HepG2 (cell line): ENCODE measurements around the gene ATIC. TPM values are rescaled to one million over a fixed set of nuclear protein-coding genes. Genes with fewer than 3 reads are reported as not detected.

Source experiments
- BRCA1 ChIP-seq: sonication (generic); formaldehyde crosslinking; IDR thresholded peaks from 2 replicates; pipeline ENCODE4 v1.4.0; 2020; ENCODE audit warnings: missing genetic modification reagents
- DNMT1 ChIP-seq: sonication (generic); formaldehyde crosslinking; IDR thresholded peaks from 2 replicates; pipeline ENCODE4 v1.5.1; 2020; ENCODE audit warnings: mild to moderate bottlenecking, missing genetic modification reagents
- HIC2 ChIP-seq: sonication (generic); formaldehyde crosslinking; IDR thresholded peaks from 2 replicates; pipeline ENCODE4 v1.9.0; 2022; ENCODE audit warnings: low read depth, missing genetic modification reagents
- HNF4A ChIP-seq: sonication (generic); formaldehyde crosslinking; IDR thresholded peaks from 2 replicates; pipeline ENCODE4 v1.4.0; 2020; ENCODE audit warnings: missing genetic modification reagents
- HNRNPUL1 ChIP-seq: fragments of 200-400 bp; formaldehyde crosslinking; IDR thresholded peaks from 2 replicates; pipeline ENCODE4 v1.6.1; 2017; ENCODE audit warnings: low read depth, mild to moderate bottlenecking, low read length, moderate library complexity
- HOXA9 ChIP-seq: sonication (generic); formaldehyde crosslinking; IDR thresholded peaks from 2 replicates; pipeline ENCODE4 v1.8.1; 2022; ENCODE audit warnings: missing genetic modification reagents, mild to moderate bottlenecking, moderate library complexity, borderline replicate concordance
- IKZF4 ChIP-seq: sonication (generic); formaldehyde crosslinking; IDR thresholded peaks from 2 replicates; pipeline ENCODE4 v1.5.1; 2020; ENCODE audit warnings: borderline replicate concordance, mild to moderate bottlenecking, low read depth, missing genetic modification reagents; ENCODE audit errors: not compliant biosample characterization
- JARID2 ChIP-seq: sonication (generic); formaldehyde crosslinking; IDR thresholded peaks from 2 replicates; pipeline ENCODE4 v1.8.1; 2023; ENCODE audit warnings: missing genetic modification reagents, inconsistent platforms; ENCODE audit not compliant: insufficient replicate concordance
- MED1 ChIP-seq: sonication (generic); formaldehyde crosslinking; IDR thresholded peaks from 2 replicates; pipeline ENCODE4 v1.4.0; 2020; ENCODE audit warnings: missing genetic modification reagents
- MIER3 ChIP-seq: IDR thresholded peaks from 2 replicates; pipeline ENCODE4 v1.6.1; 2016; ENCODE audit warnings: missing compliant biosample characterization, borderline replicate concordance
- PAX8 ChIP-seq: sonication (generic); formaldehyde crosslinking; IDR thresholded peaks from 2 replicates; pipeline ENCODE4 v1.8.0; 2022; ENCODE audit warnings: mild to moderate bottlenecking, missing genetic modification reagents, borderline replicate concordance
- PHF21A ChIP-seq: sonication (generic); formaldehyde crosslinking; IDR thresholded peaks from 2 replicates; pipeline ENCODE4 v1.5.0; 2020; ENCODE audit warnings: mild to moderate bottlenecking, missing genetic modification reagents
- PLRG1 ChIP-seq: fragments of 450-650 bp; conservative IDR thresholded peaks from 2 replicates; pipeline ENCODE4 v1.6.1; 2016
- POLR2A ChIP-seq, 2 experiments: IDR thresholded peaks; 2 replicates each; pipeline ENCODE4 v1.6.1; 2011; ENCODE audit warnings: low read depth in 2 of 2, low read length in 2 of 2, mild to moderate bottlenecking in 1 of 2, moderate library complexity in 1 of 2; ENCODE audit not compliant: insufficient read depth in 1 of 2
- SAFB2 ChIP-seq: sonication (generic); formaldehyde crosslinking; IDR thresholded peaks from 2 replicates; pipeline ENCODE4 v1.5.1; 2020; ENCODE audit warnings: missing genetic modification reagents, low read depth, mild to moderate bottlenecking, borderline replicate concordance
- SNAPC5 ChIP-seq: sonication (generic); formaldehyde crosslinking; IDR thresholded peaks from 2 replicates; pipeline ENCODE4 v1.8.1; 2023; ENCODE audit warnings: mild to moderate bottlenecking, missing genetic modification reagents, borderline replicate concordance
- ZNF296 ChIP-seq: sonication (generic); formaldehyde crosslinking; conservative IDR thresholded peaks from 2 replicates; pipeline ENCODE4 v1.5.0; 2020; ENCODE audit warnings: mild to moderate bottlenecking, missing genetic modification reagents
- ZNF652 ChIP-seq: IDR thresholded peaks from 2 replicates; pipeline ENCODE4 v1.6.1; 2016; ENCODE audit warnings: low read depth, borderline replicate concordance
- ZNF747 ChIP-seq: sonication (generic); formaldehyde crosslinking; IDR thresholded peaks from 2 replicates; pipeline ENCODE4 v1.8.1; 2023; ENCODE audit warnings: missing genetic modification reagents, mild to moderate bottlenecking, borderline replicate concordance
- ZNF768 ChIP-seq: sonication (generic); formaldehyde crosslinking; IDR thresholded peaks from 2 replicates; pipeline ENCODE4 v1.4.0; 2020; ENCODE audit warnings: missing genetic modification reagents
- ZNF788 ChIP-seq: sonication (generic); formaldehyde crosslinking; IDR thresholded peaks from 2 replicates; pipeline ENCODE4 v1.5.0; 2020; ENCODE audit warnings: mild to moderate bottlenecking, missing genetic modification reagents, borderline replicate concordance
- polyA plus RNA-seq, 8 experiments: library from polyadenylated mRNA; depleted of rRNA in 3 of 8; stranded (reverse) in 7 of 8; unstranded in 1 of 8; fragments of >200 nt; fragmentation: Illumina TruSeq in 4 of 8; extraction: Trizol in 4 of 8; gene quantifications; 2 replicates each; pipeline versions ENCODE4 v1.2.1 to v1.2.3, GENCODE V29; 2011 to 2016; ENCODE audit warnings: low read depth in 4 of 8, missing spikeins in 1 of 8, mixed read lengths in 1 of 8; ENCODE audit not compliant: insufficient read depth in 1 of 8
- total RNA-seq, 5 experiments: library from RNA; depleted of rRNA; stranded (reverse); fragments of >200 nt; fragmentation: Illumina TruSeq; extraction: Trizol; gene quantifications; 2 replicates each; pipeline ENCODE4 v1.2.3, GENCODE V29; 2016; ENCODE audit warnings: low read depth in 1 of 5
- TF ChIP-seq, protein P1 (sequence below): sonication (generic); formaldehyde crosslinking; IDR thresholded peaks from 2 replicates; pipeline ENCODE4 v1.8.0; 2022; ENCODE audit warnings: low read depth, missing genetic modification reagents
- TF ChIP-seq, protein P2 (sequence below): sonication (generic); formaldehyde crosslinking; IDR thresholded peaks from 2 replicates; pipeline ENCODE4 v1.8.0; 2023; ENCODE audit warnings: mild to moderate bottlenecking, missing genetic modification reagents
- TF ChIP-seq, protein P3 (sequence below), 2 experiments: fragments of 450-650 bp in 1 of 2; sonication (generic) in 1 of 2; formaldehyde crosslinking; IDR thresholded peaks; 2 replicates each; pipeline versions ENCODE4 v1.5.0 to v1.8.0; 2020 to 2022; ENCODE audit warnings: mild to moderate bottlenecking in 1 of 2, missing genetic modification reagents in 1 of 2

ATIC gene
- total and polyA plus RNA-seq, 2 of the 13 experiments (the other 11 are each of a cell fraction or from before 2014, with no cell fraction given): 89.8 to 146 TPM

DNA sequence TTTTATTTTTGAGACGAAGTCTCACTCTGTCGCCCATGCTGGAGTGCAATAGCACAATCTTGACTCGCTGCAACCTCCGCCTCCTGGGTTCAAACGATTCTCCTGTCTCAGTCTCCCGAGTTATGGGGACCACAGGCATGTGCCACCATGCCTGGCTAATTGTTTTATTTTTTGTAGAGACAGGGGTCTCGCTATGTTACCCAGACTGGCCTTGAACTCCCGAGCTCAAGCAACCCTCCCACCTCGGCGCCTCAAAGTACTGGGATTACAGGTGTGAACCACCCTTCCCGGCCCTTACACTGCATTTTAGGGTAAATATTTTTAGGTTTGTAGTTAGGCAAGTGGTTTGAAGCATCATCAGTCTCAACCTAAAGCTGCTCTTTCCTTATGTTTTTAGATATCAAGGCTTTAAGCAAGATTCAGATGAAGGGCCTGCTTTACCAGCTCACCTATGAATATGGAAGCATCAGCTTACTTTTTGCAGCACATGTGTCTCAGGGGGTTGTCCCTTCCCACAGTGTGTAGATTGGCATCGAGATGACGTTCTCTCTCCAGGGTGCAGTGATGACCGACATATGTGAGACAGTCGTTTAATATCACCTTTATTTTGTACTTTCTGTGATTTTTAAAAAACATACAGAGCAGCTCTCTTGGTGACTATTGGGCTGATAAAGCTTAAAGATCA lies 47.2 kb downstream of the ATIC start (continued):
- TF ChIP-seq ZNF768 (CRISPR knock-in tag): no peak
- no peak for TF ChIP-seq PHF21A (CRISPR knock-in tag)
- TF ChIP-seq, protein P1, sequence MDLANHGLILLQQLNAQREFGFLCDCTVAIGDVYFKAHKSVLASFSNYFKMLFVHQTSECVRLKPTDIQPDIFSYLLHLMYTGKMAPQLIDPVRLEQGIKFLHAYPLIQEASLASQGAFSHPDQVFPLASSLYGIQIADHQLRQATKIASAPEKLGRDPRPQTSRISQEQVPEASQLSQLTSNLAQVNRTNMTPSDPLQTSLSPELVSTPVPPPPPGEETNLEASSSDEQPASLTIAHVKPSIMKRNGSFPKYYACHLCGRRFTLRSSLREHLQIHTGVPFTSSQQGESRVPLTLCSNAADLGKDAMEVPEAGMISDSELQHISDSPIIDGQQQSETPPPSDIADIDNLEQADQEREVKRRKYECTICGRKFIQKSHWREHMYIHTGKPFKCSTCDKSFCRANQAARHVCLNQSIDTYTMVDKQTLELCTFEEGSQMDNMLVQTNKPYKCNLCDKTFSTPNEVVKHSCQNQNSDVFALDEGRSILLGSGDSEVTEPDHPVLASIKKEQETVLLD (CRISPR knock-in tag): no peak
- no peak for TF ChIP-seq SNAPC5 (CRISPR knock-in tag)
- no peak for TF ChIP-seq HNRNPUL1
- TF ChIP-seq HOXA9 (CRISPR knock-in tag): 0 out of 2 replicates have a peak, but pooled peaks have one; percentile 75
- no peak for TF ChIP-seq BRCA1 (CRISPR knock-in tag)
- TF ChIP-seq, protein P2, sequence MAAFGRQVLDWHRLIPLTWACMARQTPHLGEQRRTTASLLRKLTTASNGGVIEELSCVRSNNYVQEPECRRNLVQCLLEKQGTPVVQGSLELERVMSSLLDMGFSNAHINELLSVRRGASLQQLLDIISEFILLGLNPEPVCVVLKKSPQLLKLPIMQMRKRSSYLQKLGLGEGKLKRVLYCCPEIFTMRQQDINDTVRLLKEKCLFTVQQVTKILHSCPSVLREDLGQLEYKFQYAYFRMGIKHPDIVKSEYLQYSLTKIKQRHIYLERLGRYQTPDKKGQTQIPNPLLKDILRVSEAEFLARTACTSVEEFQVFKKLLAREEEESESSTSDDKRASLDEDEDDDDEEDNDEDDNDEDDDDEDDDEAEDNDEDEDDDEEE (CRISPR knock-in tag): no peak
- TF ChIP-seq PAX8 (CRISPR knock-in tag): no peak
- 0 out of 2 replicates have a peak, but pooled peaks have one; percentile 17 for TF ChIP-seq MED1
- TF ChIP-seq, protein P3, sequence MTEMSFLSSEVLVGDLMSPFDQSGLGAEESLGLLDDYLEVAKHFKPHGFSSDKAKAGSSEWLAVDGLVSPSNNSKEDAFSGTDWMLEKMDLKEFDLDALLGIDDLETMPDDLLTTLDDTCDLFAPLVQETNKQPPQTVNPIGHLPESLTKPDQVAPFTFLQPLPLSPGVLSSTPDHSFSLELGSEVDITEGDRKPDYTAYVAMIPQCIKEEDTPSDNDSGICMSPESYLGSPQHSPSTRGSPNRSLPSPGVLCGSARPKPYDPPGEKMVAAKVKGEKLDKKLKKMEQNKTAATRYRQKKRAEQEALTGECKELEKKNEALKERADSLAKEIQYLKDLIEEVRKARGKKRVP (CRISPR knock-in tag; IDR thresholded peaks at IDR 0.05): 0 out of 4 replicates have a peak, but pooled peaks of 1 of the 2 experiments have one; percentile 16
- peak; percentile 50; the same call in 1 of the 2 replicates for TF ChIP-seq ZNF788
- TF ChIP-seq ZNF652 (CRISPR knock-in tag): no peak
- TF ChIP-seq MIER3 (CRISPR knock-in tag): no peak
- 0 out of 2 replicates have a peak, but pooled peaks have one; percentile 37 for TF ChIP-seq ZNF747 (CRISPR knock-in tag)
- TF ChIP-seq IKZF4: no peak
- no peak for TF ChIP-seq HIC2 (CRISPR knock-in tag)
- peak; percentile 10; the same call in 1 of the 2 replicates for TF ChIP-seq HNF4A (CRISPR knock-in tag)
- TF ChIP-seq JARID2 (CRISPR knock-in tag): no peak
- no peak for TF ChIP-seq DNMT1 (CRISPR knock-in tag)
- peak; percentile 26; the same call in 1 of the 2 replicates for TF ChIP-seq SAFB2 (CRISPR knock-in tag)
- TF ChIP-seq ZNF296: no peak
- TF ChIP-seq PLRG1: no peak
- peak; percentile 67 to 70 for TF ChIP-seq POLR2A (IDR thresholded peaks at IDR 0.05; ENCODE audit: insufficient read depth in 1 of 2, low read depth in 2 of 2, low read length in 2 of 2)
